Stimulated activated CD8-positive, alpha-beta memory T cell treated with anti-CD3 and anti-CD28 coated beads, Interleukin-15, amount 100 ng/mL, for 4 hours (primary cell): ENCODE data around the gene PTPRG.

Source experiments
- DNase-seq, 2 donors: peaks; one replicate each; pipeline ENCODE4 v3.0.0-alpha.2; 2020; ENCODE audit warnings: low read depth in 2 of 2

PTPRG gene

GRCh38 chr3:62265528-62265927 lies 704.2 kb downstream of the PTPRG start:
- DNase-seq = no peak

- no peak for DNase-seq
These were observed 705.4 kb downstream of the PTPRG start for GRCh38 chr3:62266668-62267283.

GRCh38 chr3:62276658-62277180 lies 715.3 kb downstream of the PTPRG start:
- DNase-seq = no peak

GRCh38 chr3:62277450-62277849 lies 716.1 kb downstream of the PTPRG start:
- no peak for DNase-seq

- no peak for DNase-seq
These were observed 716.6 kb downstream of the PTPRG start for GRCh38 chr3:62277986-62278385.

GRCh38 chr3:62281726-62282125 lies 720.4 kb downstream of the PTPRG start:
- no peak for DNase-seq

GRCh38 chr3:62284442-62284841 lies 723.1 kb downstream of the PTPRG start:
- no peak for DNase-seq

- no peak for DNase-seq
These were observed 726.1 kb downstream of the PTPRG start for GRCh38 chr3:62287392-62287927.

GRCh38 chr3:62289922-62290321 lies 728.6 kb downstream of the PTPRG start:
- DNase-seq = no peak

- no peak for DNase-seq
These were observed 731.8 kb downstream of the PTPRG start for GRCh38 chr3:62293051-62293780.

GRCh38 chr3:62295571-62295970 lies 734.2 kb downstream of the PTPRG start:
- no peak for DNase-seq

GRCh38 chr3:62300617-62301016 lies 739.2 kb downstream of the PTPRG start:
- no peak for DNase-seq

GRCh38 chr3:62312201-62312600 lies 750.8 kb downstream of the PTPRG start:
- no peak for DNase-seq

- DNase-seq = no peak
These were observed 755.2 kb downstream of the PTPRG start for GRCh38 chr3:62316525-62316924.

- DNase-seq = no peak
These were observed 757.0 kb downstream of the PTPRG start for GRCh38 chr3:62318365-62318751.

- peak; percentile 17 to 51 for DNase-seq
These were observed 757.6 kb downstream of the PTPRG start for GRCh38 chr3:62318752-62319569.

GRCh38 chr3:62319570-62320243 lies 758.3 kb downstream of the PTPRG start:
- DNase-seq = no peak

- DNase-seq = no peak
These were observed 761.9 kb downstream of the PTPRG start for GRCh38 chr3:62323241-62323640.

- no peak for DNase-seq
These were observed 764.5 kb downstream of the PTPRG start for GRCh38 chr3:62325896-62326295.

GRCh38 chr3:62329971-62330370 lies 768.6 kb downstream of the PTPRG start:
- DNase-seq = no peak

- DNase-seq = no peak
These were observed 770.6 kb downstream of the PTPRG start for GRCh38 chr3:62332017-62332416.

GRCh38 chr3:62332835-62333244 lies 771.5 kb downstream of the PTPRG start:
- DNase-seq = no peak
